Endometrial microvascular endothelial cells (primary cell): Measurements from ENCODE around the gene URB1. TPM values are rescaled to one million over a fixed set of nuclear protein-coding genes. Genes with fewer than 3 reads are reported as not detected.
"Not testable (repeated sequence)": the region's sequence is repeated elsewhere in the genome, so short reads cannot be mapped to it uniquely, and the experiment has no call there.

Experiments used
- in situ Hi-C: cut with HindIII; loops from 2 replicates; pipeline ENCODE4 v1.10.0; 2017; ENCODE audit warnings: low sequenced_read_pairs, low pct_unique_long_range_greater_than_20kb; ENCODE audit errors: inconsistent ontology term
- total RNA-seq: library from RNA; depleted of rRNA; stranded (reverse); fragments of >200 nt; gene quantifications from one replicate; pipeline ENCODE4 v1.2.3, GENCODE V29; 2015; ENCODE audit errors: inconsistent ontology term

The URB1 gene
- total RNA-seq, 1 donor from 2014 or later = 19.7 TPM

DNA sequence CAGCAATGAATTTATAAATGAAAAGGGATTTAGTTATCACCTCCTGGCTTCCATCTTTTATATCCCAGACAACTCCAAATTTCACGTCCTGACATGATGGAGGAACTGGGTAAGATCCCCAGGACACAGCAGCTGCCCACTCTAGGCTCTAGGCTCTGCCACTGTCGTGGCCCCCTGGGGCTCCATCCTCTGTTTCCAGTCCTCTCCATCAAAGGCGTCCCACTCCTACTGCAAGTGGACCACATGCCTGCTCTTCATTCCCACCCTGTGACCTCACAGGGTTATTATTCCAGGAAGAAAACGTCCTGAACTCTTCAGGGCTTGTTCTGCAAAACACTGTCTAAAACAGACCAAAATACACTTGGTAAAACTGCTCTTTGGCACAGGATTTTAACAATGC is 11.9 kb downstream of the URB1 start:
- in situ Hi-C loops = no loop called here

DNA sequence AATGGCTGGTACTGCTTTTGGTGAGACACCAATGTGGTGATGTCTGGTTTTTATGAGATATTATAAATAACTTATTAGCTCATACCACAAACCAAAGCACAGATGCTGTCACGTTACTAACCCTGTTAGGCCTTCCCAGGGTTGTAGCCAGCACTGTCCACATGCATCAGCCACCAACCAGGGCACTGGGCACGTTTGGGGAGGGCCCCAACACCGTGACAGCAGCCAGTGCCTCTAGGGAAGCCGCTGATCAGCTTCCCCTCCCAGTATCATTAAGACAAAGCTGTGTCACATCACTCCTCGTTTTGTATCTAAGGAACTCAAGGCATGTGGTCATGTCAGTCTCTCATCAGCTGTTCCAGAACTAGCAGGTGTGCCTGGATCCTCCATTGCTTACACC is 13.9 kb downstream of the URB1 start:
- in situ Hi-C loops = no loop called here

DNA sequence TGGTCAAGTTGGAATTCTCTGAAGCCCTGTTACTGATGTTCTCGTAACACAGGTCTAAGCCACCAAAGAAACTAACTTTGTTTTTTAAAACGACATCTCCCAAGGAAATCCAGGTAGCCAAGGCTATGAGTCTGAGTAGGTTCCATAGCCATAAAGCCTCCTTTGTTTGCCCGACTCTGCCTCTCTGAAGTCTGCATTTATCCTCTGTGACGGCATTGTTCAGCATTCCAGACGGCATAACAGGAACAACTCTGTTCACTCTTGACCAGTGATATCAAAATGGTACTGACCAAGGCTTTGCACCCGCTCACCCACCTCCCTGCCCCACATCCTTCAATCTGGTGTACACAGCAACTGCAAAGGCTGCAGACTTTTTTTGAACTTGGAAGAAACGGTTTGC is 14.8 kb downstream of the URB1 start:
- in situ Hi-C loops = no loop called here

DNA sequence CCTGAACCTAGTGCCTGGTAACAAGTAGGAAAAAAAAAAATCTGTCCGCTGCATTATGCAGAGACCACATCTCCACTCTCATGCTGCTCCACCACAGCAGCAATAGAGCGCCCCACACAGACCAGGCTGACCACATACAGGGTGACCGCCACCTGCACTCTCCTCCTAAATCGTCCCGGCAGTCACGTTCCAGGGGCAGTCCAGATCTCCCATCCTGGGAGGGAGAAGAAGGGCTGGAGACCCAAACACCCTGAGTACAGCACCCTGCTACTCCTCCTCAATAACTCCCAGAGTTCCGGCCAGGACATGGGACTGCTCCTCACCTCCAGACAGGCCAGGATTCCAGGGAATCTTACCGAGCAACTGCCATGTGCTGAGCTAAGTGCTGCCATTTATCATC is 15.3 kb downstream of the URB1 start:
- in situ Hi-C loops = no loop called here

DNA sequence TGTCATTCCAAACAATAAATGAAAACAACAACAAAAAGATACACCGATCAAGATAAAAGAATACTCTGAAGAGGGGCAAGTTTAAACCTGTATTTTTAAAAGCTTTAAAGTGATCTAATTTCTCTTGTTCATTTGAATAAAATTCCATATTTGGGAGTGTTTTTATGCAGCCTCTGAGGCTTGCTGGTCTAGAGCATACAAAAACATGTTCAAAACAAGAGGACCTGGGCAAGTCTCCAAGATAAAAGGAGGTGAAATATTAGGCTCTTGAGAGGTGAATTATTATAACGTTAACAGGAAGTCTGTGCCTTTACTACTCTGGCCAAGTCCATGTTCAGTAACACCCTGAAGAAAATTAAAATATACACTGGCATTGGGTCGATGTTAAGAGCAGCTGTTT is 20.1 kb downstream of the URB1 start:
- in situ Hi-C loops = no loop called here

DNA sequence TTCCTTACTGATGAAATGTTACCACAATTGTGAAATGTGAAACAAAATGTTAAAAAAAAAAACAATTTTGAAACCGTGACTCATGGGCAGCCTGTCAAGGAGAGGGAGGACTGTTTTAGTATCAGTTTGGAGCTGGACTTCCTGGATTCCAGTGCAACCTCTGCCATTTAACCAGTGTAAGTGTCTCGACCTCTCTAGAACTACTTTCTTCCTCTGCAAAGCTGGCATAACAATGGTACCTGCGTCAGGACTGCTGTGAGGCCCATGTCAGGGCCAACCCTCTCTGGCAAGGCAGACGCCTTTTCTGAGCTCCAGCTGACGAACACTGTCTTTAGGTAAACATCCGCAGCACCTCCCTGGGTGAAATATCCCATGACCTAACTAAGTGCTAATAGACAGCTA is 20.9 kb downstream of the URB1 start:
- in situ Hi-C loops = no loop called here

DNA sequence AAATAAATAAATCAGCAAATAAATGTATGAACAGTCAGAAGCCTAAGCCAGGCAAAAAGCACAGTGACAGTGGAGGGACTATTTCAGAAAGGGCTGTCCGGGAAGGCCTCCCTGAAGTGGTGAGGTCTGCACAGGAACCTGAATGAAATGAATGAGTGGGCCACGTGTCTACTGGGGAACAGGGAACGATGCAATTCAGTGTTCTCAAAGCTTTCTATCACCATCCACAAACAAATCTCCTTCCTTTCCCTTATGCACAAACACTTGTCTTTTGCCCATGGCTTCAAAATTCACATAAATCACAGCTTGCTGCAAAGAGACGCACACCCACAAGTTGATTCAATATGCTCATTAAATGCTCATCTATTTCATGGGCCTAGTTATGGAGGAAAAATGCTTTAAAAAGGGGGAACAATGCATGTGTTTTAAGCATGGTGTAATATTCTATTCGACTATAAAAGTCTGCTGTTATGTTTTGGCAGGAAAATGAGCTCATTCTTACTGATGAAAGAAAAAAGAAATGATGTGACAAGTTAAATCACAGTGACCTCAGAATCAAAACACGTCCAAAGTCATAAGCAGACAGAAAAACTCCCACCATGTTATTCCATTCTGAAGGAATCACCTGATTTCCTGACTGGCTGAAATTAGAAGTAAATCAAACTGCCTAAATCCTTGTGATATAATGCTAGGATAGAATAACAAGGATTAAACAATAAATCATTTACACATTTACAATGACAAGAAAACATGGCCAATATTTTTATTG is 21.6 kb downstream of the URB1 start:
- in situ Hi-C loops = no loop called here

DNA sequence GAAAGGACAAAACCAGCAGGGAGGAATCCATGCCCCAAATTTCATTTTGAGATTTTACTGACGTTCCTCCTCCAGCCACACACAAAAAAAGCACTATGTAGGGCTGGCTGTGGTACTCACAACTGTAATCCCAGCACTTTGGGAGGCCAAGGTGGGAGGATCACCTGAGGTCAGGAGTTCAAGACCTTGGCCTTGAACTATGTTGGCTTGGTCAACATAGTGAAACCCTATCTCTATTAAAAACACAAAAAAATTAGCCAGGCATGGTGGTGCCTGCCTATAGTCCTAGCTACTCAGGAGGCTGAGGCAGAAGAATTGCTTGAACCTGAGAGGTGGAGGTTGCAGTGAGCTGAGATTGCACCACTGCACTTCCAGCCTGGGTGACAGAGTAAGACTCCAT is 23.9 kb downstream of the URB1 start:
- in situ Hi-C loops = not testable (repeated sequence)

DNA sequence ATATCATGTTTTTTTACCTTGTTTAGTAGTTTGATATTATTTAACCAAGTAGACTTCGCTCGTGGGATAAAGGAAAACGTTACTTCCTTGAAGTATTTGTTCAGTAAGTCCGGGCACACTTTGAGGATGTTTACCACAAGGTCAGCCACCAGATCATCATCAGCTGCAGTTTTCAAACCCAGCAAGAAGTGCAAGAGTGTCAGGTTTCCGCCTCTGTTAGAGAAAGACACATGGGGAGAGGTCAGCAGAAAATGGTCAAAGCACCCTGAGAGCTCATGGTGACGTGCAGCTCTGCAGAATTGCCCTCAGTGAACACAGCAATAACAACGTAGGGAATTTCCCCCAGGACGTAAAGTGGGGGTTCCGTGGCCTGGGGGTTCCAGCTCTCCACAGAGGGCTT is 24.4 kb downstream of the URB1 start:
- in situ Hi-C loops = no loop called here

DNA sequence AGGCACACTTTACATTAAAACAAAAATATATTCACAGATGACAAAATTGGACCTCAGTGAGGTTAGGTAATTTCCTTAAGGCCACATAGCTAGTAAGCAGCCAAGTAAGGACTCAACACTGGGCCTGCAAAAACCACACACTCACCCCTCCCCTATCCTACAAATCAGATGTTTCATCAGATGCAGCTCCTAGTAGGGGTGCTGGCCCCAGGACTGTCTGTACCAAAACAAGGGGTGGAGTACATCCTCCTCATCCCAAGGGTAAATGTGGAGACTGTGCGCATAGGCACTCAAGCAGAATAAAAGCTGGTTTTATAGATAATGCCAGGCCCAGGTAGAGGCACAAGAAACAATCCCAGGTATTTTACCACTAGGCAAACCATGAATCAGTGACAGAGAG is 25.7 kb downstream of the URB1 start:
- in situ Hi-C loops = no loop called here

DNA sequence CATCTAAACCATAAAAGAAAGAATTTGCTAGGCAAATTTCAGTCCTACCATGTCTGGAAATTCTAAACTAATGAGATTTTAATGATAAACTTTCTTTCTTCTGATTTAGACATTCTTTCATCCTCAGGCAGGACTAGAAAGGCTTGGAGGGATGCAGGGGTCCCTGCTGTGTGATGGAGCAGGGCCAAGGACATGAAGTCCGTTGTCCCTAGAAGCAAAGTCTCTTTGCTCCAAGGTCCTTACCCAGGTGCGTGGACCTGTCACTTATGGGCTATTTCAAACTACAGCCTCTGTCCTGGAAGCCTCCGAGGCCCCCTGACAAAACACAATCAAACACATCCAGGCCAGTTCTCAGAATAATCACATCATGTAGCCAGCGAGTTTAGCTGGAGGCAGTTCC is 26.6 kb downstream of the URB1 start:
- in situ Hi-C loops = no loop called here

DNA sequence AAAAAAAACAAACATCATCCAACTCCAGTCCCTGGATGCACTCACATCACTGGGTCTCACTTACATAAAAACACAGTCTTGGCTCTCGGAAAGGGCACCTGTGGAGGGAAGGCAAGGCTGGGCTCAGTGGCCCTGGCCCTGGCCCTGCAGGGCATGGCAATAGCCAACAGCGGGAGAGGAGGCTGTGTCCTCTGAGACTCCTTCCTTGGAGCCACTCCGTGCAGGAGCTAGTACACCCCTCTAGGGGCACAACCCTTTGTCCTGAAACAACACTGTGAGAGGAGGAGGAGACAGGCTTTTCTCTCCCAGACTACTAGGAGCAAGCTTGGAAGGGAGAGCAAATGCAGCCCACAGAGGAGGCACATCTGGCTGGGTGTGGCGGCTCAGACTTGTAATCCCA is 28.0 kb downstream of the URB1 start:
- in situ Hi-C loops = no loop called here

DNA sequence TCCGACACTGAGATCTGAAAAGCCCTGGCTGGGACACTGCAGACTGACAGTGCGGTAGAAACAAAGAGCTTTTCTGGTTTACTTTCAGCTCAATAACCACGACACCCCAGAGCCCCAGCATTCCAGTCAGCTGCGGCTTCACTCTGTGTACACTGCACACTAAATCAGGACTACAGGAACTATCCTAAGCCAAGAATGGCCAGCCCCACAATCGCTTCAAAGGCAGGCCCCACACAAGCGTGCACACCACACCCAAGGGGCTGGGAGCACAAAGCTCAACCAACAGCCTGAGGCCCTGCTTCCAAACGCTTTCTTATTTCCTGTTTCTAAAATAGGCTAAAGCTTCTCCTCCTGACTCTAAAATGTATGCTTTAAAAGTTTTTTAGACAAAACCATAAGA is 28.4 kb downstream of the URB1 start:
- in situ Hi-C loops = no loop called here

DNA sequence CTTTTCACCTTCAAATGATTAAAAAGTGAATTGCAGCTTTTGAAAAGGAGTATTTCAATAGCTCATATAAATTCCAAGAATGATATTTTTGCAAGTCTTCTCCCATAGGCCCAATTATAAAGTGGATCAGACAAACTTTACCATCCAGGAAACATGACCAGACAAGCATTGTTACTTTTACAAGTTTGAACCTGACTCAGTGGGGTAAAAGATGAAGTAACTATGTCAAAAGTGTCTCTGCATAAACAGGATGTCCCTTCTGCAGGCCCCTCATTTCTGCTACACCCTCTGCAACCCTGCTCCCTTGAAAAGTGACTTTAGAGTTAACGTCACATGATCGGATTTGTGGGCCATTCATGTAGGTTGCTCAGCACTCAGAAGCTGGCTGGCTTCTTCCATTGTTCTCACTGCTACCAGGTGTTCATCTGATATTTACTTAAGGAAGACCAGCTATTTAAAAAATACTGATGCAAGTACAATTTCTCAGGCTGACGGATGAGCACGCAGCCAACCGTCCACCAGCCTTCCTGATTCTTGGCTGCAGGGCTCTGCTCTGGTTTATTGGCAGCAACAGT is 32.3 kb downstream of the URB1 start:
- in situ Hi-C loops = no loop called here

DNA sequence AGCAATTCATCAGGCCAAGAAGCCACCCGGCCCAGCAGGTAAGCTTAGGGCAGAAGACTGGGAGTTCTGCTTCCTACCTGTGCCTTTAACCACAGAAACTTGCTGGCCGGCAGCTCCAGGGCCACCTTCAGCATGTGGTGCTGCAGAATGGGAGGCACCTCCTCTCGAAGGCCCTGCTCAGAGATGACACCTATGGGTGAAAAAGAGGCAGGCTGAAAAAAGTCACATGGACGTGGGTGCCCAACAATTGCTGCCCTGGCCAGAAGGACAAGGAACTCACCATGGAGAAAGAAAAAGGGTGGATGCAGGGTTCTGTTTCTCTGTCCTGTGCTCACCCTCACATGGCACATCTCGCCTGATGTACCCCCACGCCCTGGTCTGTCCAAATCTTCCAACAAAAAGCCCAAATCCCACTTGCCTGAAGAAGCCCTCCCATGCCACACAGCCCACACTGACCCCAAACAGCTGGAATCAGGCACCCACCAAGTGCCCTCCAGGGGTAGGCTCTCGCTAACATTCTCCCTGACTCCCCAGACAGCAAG is 33.0 kb downstream of the URB1 start:
- in situ Hi-C loops = no loop called here

DNA sequence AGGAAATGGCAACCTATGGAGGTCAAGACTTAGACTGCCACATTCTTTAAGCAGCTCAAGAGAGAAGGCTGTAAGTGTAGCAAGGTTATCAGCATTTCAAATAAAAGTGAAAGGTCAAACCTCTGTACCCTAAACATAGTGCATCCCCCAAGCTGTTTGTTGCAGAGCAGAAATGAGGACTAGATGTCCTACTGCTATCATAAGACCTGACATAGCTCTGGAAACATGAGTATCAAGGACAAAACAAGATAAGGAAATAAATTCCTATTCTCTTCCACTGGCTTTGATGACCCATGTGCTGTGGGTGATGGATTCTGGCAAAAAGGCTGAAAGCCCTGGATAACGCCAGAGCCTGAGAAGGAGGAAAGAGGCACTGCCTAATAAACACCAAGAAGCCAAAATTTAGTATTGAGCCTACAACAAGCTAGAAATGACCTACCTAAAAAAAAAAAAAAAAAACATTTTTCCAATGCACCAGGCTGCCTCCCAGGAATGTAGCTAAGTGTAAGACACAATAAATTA is 35.9 kb downstream of the URB1 start:
- in situ Hi-C loops = no loop called here

DNA sequence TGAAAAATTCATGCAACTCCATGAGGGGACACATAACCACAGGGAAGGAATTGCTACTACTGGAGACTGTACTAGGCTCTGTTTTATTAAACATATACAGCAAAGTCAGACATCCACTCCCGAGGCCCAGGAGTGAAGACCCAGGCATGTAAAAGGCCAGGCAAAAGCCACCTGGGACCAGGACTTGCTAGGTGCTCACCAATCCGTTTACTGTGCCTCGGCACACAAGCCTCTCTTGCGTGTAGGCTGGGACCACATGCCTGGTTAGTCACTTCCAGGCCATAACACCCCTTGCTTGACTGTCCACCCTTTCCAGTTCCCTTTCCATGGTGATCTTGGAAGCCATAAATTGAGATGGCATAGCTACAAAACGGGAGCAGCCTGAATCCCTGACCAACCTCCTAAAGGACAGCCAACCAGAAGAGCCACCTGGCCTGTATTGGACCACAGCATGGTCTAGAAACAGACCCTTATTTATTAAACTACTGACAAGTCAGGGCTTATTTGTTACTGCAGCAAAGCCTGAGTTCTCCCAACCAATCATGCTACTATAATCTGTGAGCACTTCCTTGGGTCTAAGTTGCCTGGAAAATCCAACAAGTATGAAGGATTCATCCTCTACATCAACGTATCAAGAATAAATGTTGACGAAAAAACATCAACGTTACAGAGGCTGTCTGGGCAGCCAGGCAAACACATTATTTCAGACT is 39.7 kb downstream of the URB1 start:
- in situ Hi-C loops = no loop called here

DNA sequence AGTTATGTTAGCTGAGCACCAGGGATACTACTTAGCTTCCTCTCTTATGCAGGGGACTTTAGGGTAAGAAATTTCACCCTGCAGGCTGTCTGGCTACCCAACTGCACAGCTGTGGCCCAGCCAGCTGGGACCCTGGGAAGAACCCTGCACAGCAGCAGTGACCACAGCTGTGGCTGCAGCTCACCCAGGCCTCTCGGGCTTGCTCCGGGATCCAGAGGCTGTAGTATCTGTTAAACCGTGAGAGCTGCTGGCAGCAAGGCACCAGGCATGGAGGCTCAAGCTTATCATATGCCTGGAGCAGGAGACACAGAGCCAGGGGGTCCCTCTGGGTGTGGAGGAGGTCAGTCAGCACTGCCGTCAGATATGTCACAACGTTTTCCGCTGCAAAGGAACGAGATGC is 40.3 kb downstream of the URB1 start:
- in situ Hi-C loops = no loop called here

DNA sequence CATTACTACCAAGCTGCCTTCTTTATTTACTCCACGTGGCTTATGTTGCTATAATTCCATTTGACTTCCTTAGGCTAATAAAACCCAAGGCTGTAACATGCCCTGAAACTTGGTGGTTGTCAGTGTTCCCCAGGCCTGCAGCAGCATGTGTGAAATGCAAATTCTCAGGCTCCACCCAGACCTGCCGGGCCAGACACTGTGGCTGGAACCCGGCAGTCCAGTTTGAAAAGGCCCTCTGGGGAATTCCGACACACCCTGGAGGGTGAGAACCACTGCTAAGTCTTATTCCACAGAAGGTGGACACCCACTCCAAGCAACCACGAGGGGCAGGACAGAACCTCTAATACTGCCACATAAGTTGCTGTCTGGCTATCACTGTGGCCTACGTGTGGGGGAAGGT is 41.4 kb downstream of the URB1 start:
- in situ Hi-C loops = no loop called here

DNA sequence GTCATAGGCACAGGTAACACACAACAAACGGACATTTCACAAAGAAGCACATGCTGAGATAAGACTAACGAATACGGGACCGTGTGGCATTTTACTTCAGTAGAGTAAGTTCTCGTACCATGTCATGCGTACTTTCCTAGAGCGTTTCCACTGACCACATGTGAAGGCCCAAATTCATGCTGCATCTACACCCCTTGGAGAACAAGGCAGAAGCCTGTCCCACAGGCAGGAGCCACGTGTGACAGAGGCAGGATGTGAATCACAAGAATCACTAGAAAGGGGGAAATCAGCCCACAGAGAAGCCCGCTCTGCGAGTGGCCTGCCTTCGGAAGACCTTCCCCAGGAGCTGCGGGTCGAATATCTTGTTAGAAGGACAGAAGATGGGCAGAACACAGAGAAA is 41.8 kb downstream of the URB1 start:
- in situ Hi-C loops = no loop called here
